ENCODE measurements around the gene AGBL4. TPM values are rescaled to one million over a fixed set of nuclear protein-coding genes. Genes with fewer than 3 reads are reported as not detected.
A peak's percentile ranks its signal among the peaks of the same experiment; 100 is the strongest.

AGBL4 gene
- not detected for total RNA-seq

GRCh38 chr1:50023292-50024159, at the start of gene AGBL4:
Gene AGBL4 (minus strand): TSS chr1:50023954.
- peak within 1 kb of the TSS; percentile 42 to 62 for H3K4me3 ChIP-seq
- intact Hi-C loops (cut with DNase I) = no loop called here
- no peak within 1 kb of the TSS for H3K27ac ChIP-seq
- peak in 1 of 2 donors; percentile 64 for DNase-seq (ENCODE audit: low spot score in 2 of 2)
- no peaks in the 10 kb centered on the region for H3K27me3 ChIP-seq
- H3K36me3 ChIP-seq = no peaks in the 10 kb centered on the region
- H3K9me3 ChIP-seq = no peaks in the 10 kb centered on the region
- H3K4me1 ChIP-seq = no peaks in the 10 kb centered on the region
- no peak for TF ChIP-seq CTCF (IDR thresholded peaks at IDR 0.05)

- Histone ChIP-seq H3K27me3 (no peaks in the 10 kb centered on the region), H3K4me3 (no peak overlapping the region), H3K9me3 (no peaks in the 10 kb centered on the region), H3K36me3 (no peaks in the 10 kb centered on the region), H3K4me1 (no peaks in the 10 kb centered on the region), H3K27ac (no peak overlapping the region)
- intact Hi-C loops (cut with DNase I) = no loop called here
- no peak for DNase-seq (ENCODE audit: low spot score in 2 of 2)
- no peak for TF ChIP-seq CTCF (IDR thresholded peaks at IDR 0.05)
Observed at GRCh38 chr1:50066806-50067205, 43.1 kb upstream of the AGBL4 start.

GRCh38 chr1:50060279-50060678, 36.5 kb upstream of the AGBL4 start:
- Histone ChIP-seq H3K36me3 (no peaks in the 10 kb centered on the region), H3K4me3 (no peak overlapping the region), H3K9me3 (no peaks in the 10 kb centered on the region), H3K4me1 (no peaks in the 10 kb centered on the region), H3K27ac (no peak overlapping the region), H3K27me3 (no peaks in the 10 kb centered on the region)
- intact Hi-C loops (cut with DNase I) = no loop called here
- DNase-seq (ENCODE audit: low spot score in 2 of 2) = no peak
- TF ChIP-seq CTCF (IDR thresholded peaks at IDR 0.05) = no peak

GRCh38 chr1:50048791-50049190, 25.0 kb upstream of the AGBL4 start:
- no peak for DNase-seq (ENCODE audit: low spot score in 2 of 2)
- TF ChIP-seq CTCF (IDR thresholded peaks at IDR 0.05) = no peak
- Histone ChIP-seq H3K4me1 (no peaks in the 10 kb centered on the region), H3K36me3 (no peaks in the 10 kb centered on the region), H3K9me3 (no peaks in the 10 kb centered on the region), H3K27ac (no peak overlapping the region), H3K4me3 (no peak overlapping the region), H3K27me3 (no peaks in the 10 kb centered on the region)
- intact Hi-C loops (cut with DNase I) = no loop called here

- intact Hi-C loops (cut with DNase I) = no loop called here
- Histone ChIP-seq H3K4me1 (no peaks in the 10 kb centered on the region), H3K27me3 (no peaks in the 10 kb centered on the region), H3K9me3 (no peaks in the 10 kb centered on the region), H3K27ac (no peak overlapping the region), H3K4me3 (peak overlapping the region; percentile 8 to 27), H3K36me3 (no peaks in the 10 kb centered on the region)
- TF ChIP-seq CTCF (IDR thresholded peaks at IDR 0.05) = no peak
- no peak for DNase-seq (ENCODE audit: low spot score in 2 of 2)
Observed at GRCh38 chr1:50047916-50048694, 24.4 kb upstream of the AGBL4 start.
